Panc1 (cell line): Measurements from ENCODE around the gene DNM1. TPM values are rescaled to one million over a fixed set of nuclear protein-coding genes. Genes with fewer than 3 reads are reported as not detected.

Source experiments
- ATAC-seq: fragments of 200-7000 bp; cut with Tn5 transposase; 2 replicates; pipeline ENCODE4 v1.9.1; 2020; ENCODE audit warnings: mild to moderate bottlenecking, moderate library complexity
- BruUV-seq: library from RNA; stranded (reverse); fragments of 400-500 nt; replicated peaks from 2 replicates; lab custom pipeline; 2021; lab: Mats Ljungman, UMichigan
- CTCF ChIA-PET: fragments of 300-600 bp; sonication (Branson Sonifier 250); formaldehyde crosslinking; loops from one replicate; lab custom pipeline; 2022; ENCODE audit warnings: antibody characterized with exemption; lab: Charles Lee
- POLR2A ChIA-PET: fragments of 300-600 bp; sonication (Branson Sonifier 250); formaldehyde crosslinking; loops from one replicate; lab custom pipeline; 2022; ENCODE audit warnings: antibody characterized with exemption; lab: Charles Lee
- DNase-seq: peaks from one replicate; pipeline ENCODE4 v3.0.0-alpha.2; 2010; ENCODE audit warnings: low read depth, low spot score
- H3K27ac ChIP-seq: 2 replicates; pipeline ENCODE4 v1.5.1; 2011; ENCODE audit warnings: mild to moderate bottlenecking, low read length, inconsistent platforms
- H3K27me3 ChIP-seq: fragments of 200-500 bp; sonication (Bioruptor generic); 2 replicates; pipeline ENCODE4 v1.6.0; 2014; ENCODE audit warnings: low read length, inconsistent platforms; ENCODE audit not compliant: control insufficient read depth, insufficient read depth
- H3K36me3 ChIP-seq: fragments of 200-500 bp; sonication (Bioruptor generic); 2 replicates; pipeline ENCODE4 v1.5.1; 2014; ENCODE audit warnings: inconsistent platforms, mild to moderate bottlenecking, low read length, moderate library complexity; ENCODE audit not compliant: control insufficient read depth, insufficient read depth
- H3K4me1 ChIP-seq: 2 replicates; pipeline ENCODE4 v1.5.1; 2011; ENCODE audit warnings: inconsistent platforms, mild to moderate bottlenecking, low read length, moderate library complexity; ENCODE audit not compliant: control insufficient read depth, insufficient read depth
- H3K4me3 ChIP-seq, 2 experiments: 2 replicates each; pipeline ENCODE4 v1.5.1; 2011 to 2012; ENCODE audit warnings: low read depth in 2 of 2, low read length in 2 of 2, mild to moderate bottlenecking in 2 of 2, inconsistent platforms in 1 of 2, moderate library complexity in 1 of 2
- H3K9me3 ChIP-seq: fragments of 200-500 bp; sonication (Bioruptor generic); 2 replicates; pipeline ENCODE4 v1.5.1; 2014; ENCODE audit warnings: low read depth, mild to moderate bottlenecking, inconsistent platforms, low read length, moderate library complexity; ENCODE audit not compliant: control insufficient read depth, insufficient read depth
- POLR2AphosphoS5 ChIP-seq: IDR thresholded peaks from 2 replicates; pipeline ENCODE4 v1.6.1; 2012; ENCODE audit warnings: mild to moderate bottlenecking, low read depth, low read length, moderate library complexity
- SIN3A ChIP-seq: IDR thresholded peaks from 2 replicates; pipeline ENCODE4 v1.6.1; 2012; ENCODE audit warnings: low read depth, mild to moderate bottlenecking, low read length, moderate library complexity, borderline replicate concordance; ENCODE audit not compliant: insufficient read depth
- TCF7L2 ChIP-seq: IDR thresholded peaks from 2 replicates; pipeline ENCODE4 v1.6.1; 2011; ENCODE audit warnings: mild to moderate bottlenecking, low read depth, low read length, inconsistent platforms
- in situ Hi-C: cut with HindIII; loops from 2 replicates; pipeline ENCODE4 v1.10.0; 2016; ENCODE audit warnings: low sequenced_read_pairs, low pct_unique_long_range_greater_than_20kb
- intact Hi-C: fragments of 100-400 bp; cut with micrococcal nuclease; formaldehyde crosslinking; loops from one replicate; pipeline ENCODE4 v1.10.0; 2022; ENCODE audit not compliant: unreplicated experiment
- total RNA-seq: library from RNA; stranded (reverse); gene quantifications from one replicate; pipeline ENCODE4 v1.2.1, GENCODE V29; 2021; ENCODE audit not compliant: unreplicated experiment
- TF ChIP-seq, protein P1 (sequence below), 2 experiments: IDR thresholded peaks; 2 replicates each; pipeline ENCODE4 v1.6.1; 2011 to 2012; ENCODE audit warnings: low read depth in 2 of 2, control low read depth in 1 of 2, low read length in 1 of 2, mild to moderate bottlenecking in 1 of 2, moderate library complexity in 1 of 2; ENCODE audit not compliant: insufficient read depth in 1 of 2
- TF ChIP-seq, protein P2 (sequence below): fragments of 450-650 bp; IDR thresholded peaks from 2 replicates; pipeline ENCODE4 v1.5.1; 2017; ENCODE audit warnings: mild to moderate bottlenecking

The DNM1 gene
- total RNA-seq, 1 experiment from 2014 or later, result 18.7 TPM

DNA sequence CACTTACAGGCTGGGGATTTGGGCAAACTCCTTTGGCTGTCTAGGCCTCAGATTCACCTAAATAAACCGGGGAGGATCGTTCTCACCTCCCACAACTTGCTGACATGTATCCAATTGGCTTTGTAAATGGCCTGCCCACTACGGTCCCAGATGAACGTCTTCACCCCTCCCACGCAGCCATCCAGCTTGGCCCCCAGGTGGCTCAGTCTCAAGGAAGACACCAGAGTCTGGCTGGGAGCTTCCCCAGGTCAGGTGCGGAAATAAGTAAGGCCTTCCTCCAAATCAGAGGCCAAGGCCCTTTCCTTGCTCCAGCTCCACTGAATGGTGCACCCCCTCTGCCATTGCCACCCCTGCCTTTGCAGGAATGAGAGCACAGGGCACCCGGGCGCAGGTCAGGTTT is 23.2 kb upstream of the DNM1 start:
- H3K27ac ChIP-seq, result no peak overlapping the region
- no peak for ATAC-seq
- peaks cover 2% of the 10 kb centered on the region; the same call in 1 of the 2 replicates for H3K36me3 ChIP-seq
- H3K27me3 ChIP-seq, result no peaks in the 10 kb centered on the region
- no peaks in the 10 kb centered on the region for H3K9me3 ChIP-seq
- DNase-seq, result no peak
- TF ChIP-seq POLR2AphosphoS5 (no peak), SIN3A (no peak), TCF7L2 (no peak)
- TF ChIP-seq, protein P1, sequence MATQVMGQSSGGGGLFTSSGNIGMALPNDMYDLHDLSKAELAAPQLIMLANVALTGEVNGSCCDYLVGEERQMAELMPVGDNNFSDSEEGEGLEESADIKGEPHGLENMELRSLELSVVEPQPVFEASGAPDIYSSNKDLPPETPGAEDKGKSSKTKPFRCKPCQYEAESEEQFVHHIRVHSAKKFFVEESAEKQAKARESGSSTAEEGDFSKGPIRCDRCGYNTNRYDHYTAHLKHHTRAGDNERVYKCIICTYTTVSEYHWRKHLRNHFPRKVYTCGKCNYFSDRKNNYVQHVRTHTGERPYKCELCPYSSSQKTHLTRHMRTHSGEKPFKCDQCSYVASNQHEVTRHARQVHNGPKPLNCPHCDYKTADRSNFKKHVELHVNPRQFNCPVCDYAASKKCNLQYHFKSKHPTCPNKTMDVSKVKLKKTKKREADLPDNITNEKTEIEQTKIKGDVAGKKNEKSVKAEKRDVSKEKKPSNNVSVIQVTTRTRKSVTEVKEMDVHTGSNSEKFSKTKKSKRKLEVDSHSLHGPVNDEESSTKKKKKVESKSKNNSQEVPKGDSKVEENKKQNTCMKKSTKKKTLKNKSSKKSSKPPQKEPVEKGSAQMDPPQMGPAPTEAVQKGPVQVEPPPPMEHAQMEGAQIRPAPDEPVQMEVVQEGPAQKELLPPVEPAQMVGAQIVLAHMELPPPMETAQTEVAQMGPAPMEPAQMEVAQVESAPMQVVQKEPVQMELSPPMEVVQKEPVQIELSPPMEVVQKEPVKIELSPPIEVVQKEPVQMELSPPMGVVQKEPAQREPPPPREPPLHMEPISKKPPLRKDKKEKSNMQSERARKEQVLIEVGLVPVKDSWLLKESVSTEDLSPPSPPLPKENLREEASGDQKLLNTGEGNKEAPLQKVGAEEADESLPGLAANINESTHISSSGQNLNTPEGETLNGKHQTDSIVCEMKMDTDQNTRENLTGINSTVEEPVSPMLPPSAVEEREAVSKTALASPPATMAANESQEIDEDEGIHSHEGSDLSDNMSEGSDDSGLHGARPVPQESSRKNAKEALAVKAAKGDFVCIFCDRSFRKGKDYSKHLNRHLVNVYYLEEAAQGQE (IDR thresholded peaks at IDR 0.05; ENCODE audit: insufficient read depth in 1 of 2, low read depth in 2 of 2, low read length in 1 of 2), result no peak
- TF ChIP-seq, protein P2, sequence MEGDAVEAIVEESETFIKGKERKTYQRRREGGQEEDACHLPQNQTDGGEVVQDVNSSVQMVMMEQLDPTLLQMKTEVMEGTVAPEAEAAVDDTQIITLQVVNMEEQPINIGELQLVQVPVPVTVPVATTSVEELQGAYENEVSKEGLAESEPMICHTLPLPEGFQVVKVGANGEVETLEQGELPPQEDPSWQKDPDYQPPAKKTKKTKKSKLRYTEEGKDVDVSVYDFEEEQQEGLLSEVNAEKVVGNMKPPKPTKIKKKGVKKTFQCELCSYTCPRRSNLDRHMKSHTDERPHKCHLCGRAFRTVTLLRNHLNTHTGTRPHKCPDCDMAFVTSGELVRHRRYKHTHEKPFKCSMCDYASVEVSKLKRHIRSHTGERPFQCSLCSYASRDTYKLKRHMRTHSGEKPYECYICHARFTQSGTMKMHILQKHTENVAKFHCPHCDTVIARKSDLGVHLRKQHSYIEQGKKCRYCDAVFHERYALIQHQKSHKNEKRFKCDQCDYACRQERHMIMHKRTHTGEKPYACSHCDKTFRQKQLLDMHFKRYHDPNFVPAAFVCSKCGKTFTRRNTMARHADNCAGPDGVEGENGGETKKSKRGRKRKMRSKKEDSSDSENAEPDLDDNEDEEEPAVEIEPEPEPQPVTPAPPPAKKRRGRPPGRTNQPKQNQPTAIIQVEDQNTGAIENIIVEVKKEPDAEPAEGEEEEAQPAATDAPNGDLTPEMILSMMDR, result no peak
- intact Hi-C loops (no loop called here), in situ Hi-C loops (no loop called here)
- no TSS peak for BruUV-seq
- no peak overlapping the region for H3K4me3 ChIP-seq
- CTCF ChIA-PET, result no interaction called here
- H3K4me1 ChIP-seq, result no peaks in the 10 kb centered on the region
- POLR2A ChIA-PET, result no interaction called here

DNA sequence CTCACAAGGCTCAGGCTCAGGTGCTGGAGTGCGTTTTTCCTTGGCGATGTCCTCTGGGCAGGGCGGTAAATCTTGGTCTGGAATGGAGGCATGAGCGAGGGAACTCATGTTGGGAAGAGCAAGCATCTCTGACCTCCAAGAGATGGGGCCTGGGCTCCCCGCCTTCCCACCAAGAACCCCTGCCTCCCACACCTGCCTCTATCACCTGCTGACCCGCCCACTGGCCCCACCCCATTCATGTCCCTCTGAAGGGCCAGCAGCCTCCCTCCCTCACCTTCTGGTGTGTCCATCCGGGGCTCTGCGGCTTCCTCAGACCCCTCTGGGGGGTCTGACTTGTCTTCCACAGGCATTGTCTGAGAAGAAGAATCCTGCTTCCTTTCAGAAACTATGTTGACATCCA is 22.7 kb upstream of the DNM1 start:
- TF ChIP-seq, protein P2, result no peak
- TF ChIP-seq SIN3A (no peak), TCF7L2 (no peak), POLR2AphosphoS5 (no peak)
- TF ChIP-seq, protein P1 (IDR thresholded peaks at IDR 0.05; ENCODE audit: insufficient read depth in 1 of 2, low read depth in 2 of 2, low read length in 1 of 2), result no peak
- Histone ChIP-seq H3K27ac (no peak overlapping the region), H3K36me3 (peaks cover 2% of the 10 kb centered on the region; the same call in 1 of the 2 replicates), H3K4me1 (no peaks in the 10 kb centered on the region), H3K4me3 (no peak overlapping the region), H3K27me3 (no peaks in the 10 kb centered on the region), H3K9me3 (no peaks in the 10 kb centered on the region)
- DNase-seq (no peak), ATAC-seq (no peak)
- ChIA-PET POLR2A (no interaction called here), CTCF (no interaction called here)
- no TSS peak for BruUV-seq
- in situ Hi-C loops, result no loop called here
- intact Hi-C loops, result no loop called here
